HEK293T (cell line): ENCODE results near the gene HEATR5A.

Experiments
- CTCF ChIA-PET: fragments of 350-600 bp; formaldehyde crosslinking; extraction: SDS; loops from one replicate; lab custom pipeline; 2021; ENCODE audit warnings: antibody characterized with exemption, inconsistent platforms; lab: Yijun Ruan, JAX
- POLR2A ChIA-PET: fragments of 350-600 bp; formaldehyde crosslinking; extraction: SDS; loops from one replicate; lab custom pipeline; 2020; ENCODE audit warnings: antibody characterized with exemption, inconsistent platforms; lab: Yijun Ruan, JAX
- DNase-seq: peaks from one replicate; pipeline ENCODE4 v3.0.0; 2012; ENCODE audit warnings: mixed read lengths; ENCODE audit errors: extremely low spot score
- ARNT ChIP-seq: fragments of 450-650 bp; IDR thresholded peaks from 2 replicates; pipeline ENCODE4 v1.6.1; 2017; ENCODE audit warnings: mild to moderate bottlenecking
- BHLHE40 ChIP-seq: fragments of 450-650 bp; IDR thresholded peaks from 2 replicates; pipeline ENCODE4 v1.6.1; 2016; ENCODE audit warnings: mild to moderate bottlenecking, moderate library complexity, borderline replicate concordance
- CTBP1 ChIP-seq: fragments of 450-650 bp; IDR thresholded peaks from 2 replicates; pipeline ENCODE4 v1.6.1; 2016; ENCODE audit warnings: borderline replicate concordance
- ELF4 ChIP-seq: fragments of 450-650 bp; IDR thresholded peaks from 2 replicates; pipeline ENCODE4 v1.6.1; 2017; ENCODE audit warnings: antibody characterized with exemption
- FOXA1 ChIP-seq: fragments of 450-650 bp; IDR thresholded peaks from 2 replicates; pipeline ENCODE4 v1.6.1; 2016; ENCODE audit warnings: mild to moderate bottlenecking
- FOXK2 ChIP-seq: fragments of 450-650 bp; IDR thresholded peaks from 2 replicates; pipeline ENCODE4 v1.6.1; 2016; ENCODE audit warnings: mild to moderate bottlenecking
- FOXM1 ChIP-seq: fragments of 450-650 bp; IDR thresholded peaks from 2 replicates; pipeline ENCODE4 v1.6.1; 2017; ENCODE audit warnings: mild to moderate bottlenecking, borderline replicate concordance
- HDGF ChIP-seq: fragments of 450-650 bp; IDR thresholded peaks from 2 replicates; pipeline ENCODE4 v1.6.1; 2017; ENCODE audit warnings: antibody characterized with exemption, borderline replicate concordance
- L3MBTL2 ChIP-seq: fragments of 450-650 bp; conservative IDR thresholded peaks from 2 replicates; pipeline ENCODE4 v1.6.1; 2016; ENCODE audit warnings: mild to moderate bottlenecking
- LEF1 ChIP-seq: fragments of 450-650 bp; IDR thresholded peaks from 2 replicates; pipeline ENCODE4 v1.6.1; 2017; ENCODE audit warnings: mild to moderate bottlenecking, borderline replicate concordance
- NFRKB ChIP-seq: fragments of 450-650 bp; IDR thresholded peaks from 2 replicates; pipeline ENCODE4 v1.6.1; 2016; ENCODE audit warnings: mild to moderate bottlenecking, moderate library complexity
- PKNOX1 ChIP-seq: fragments of 450-650 bp; IDR thresholded peaks from 2 replicates; pipeline ENCODE4 v1.6.1; 2016
- SP1 ChIP-seq: fragments of 450-650 bp; IDR thresholded peaks from 2 replicates; pipeline ENCODE4 v1.6.1; 2017
- SUZ12 ChIP-seq: fragments of 450-650 bp; IDR thresholded peaks from 2 replicates; pipeline ENCODE4 v1.6.1; 2016; ENCODE audit warnings: mild to moderate bottlenecking
- TARDBP ChIP-seq: fragments of 450-650 bp; IDR thresholded peaks from 2 replicates; pipeline ENCODE4 v1.6.1; 2016
- ZNF384 ChIP-seq: fragments of 450-650 bp; IDR thresholded peaks from 2 replicates; pipeline ENCODE4 v1.6.1; 2016

The HEATR5A gene

GRCh38 chr14:31418440-31418839 lies 1.9 kb downstream of the HEATR5A start:
- DNase-seq: no peak
- TF ChIP-seq ELF4: no peak
- TF ChIP-seq L3MBTL2: no peak
- no peak for TF ChIP-seq PKNOX1
- no peak for TF ChIP-seq FOXA1
- no peak for TF ChIP-seq FOXK2
- no peak for TF ChIP-seq FOXM1
- no peak for TF ChIP-seq ZNF384
- no peak for TF ChIP-seq BHLHE40
- TF ChIP-seq HDGF: no peak
- TF ChIP-seq LEF1: no peak
- ChIA-PET POLR2A (no interaction called here), CTCF (interaction anchor here (1.2 kb wide), 1 partner anchor 12 kb away, joined by 5 read pairs; no protein-coding TSS in a partner anchor)

- ChIA-PET CTCF (interaction anchor here (0.7 to 0.9 kb wide), 2 partner anchors 29 to 1002 kb away, joined by 3 to 4 read pairs; no protein-coding TSS in a partner anchor), POLR2A (no interaction called here)
- TF ChIP-seq ELF4: no peak
- TF ChIP-seq CTBP1: no peak
- no peak for TF ChIP-seq LEF1
- no peak for TF ChIP-seq FOXK2
- TF ChIP-seq TARDBP: no peak
- TF ChIP-seq SP1: no peak
- no peak for TF ChIP-seq FOXA1
- TF ChIP-seq ARNT: no peak
- TF ChIP-seq SUZ12: no peak
- TF ChIP-seq HDGF: no peak
- no peak for DNase-seq
Observed at GRCh38 chr14:31414190-31414833, 6.0 kb downstream of the HEATR5A start.

GRCh38 chr14:31411218-31411727 lies 9.1 kb downstream of the HEATR5A start:
- ChIA-PET POLR2A (interaction anchor here (1.7 kb wide), 1 partner anchor 9 kb away, joined by 7 read pairs; the partner anchor contains the start of gene HEATR5A), CTCF (interaction anchor here (1.4 kb wide), 1 partner anchor 9 kb away, joined by 6 read pairs; the partner anchor contains the start of gene HEATR5A)
- no peak for TF ChIP-seq CTBP1
- TF ChIP-seq ZNF384: no peak
- no peak for TF ChIP-seq FOXK2
- TF ChIP-seq SP1: no peak
- TF ChIP-seq TARDBP: no peak
- TF ChIP-seq PKNOX1: no peak
- no peak for TF ChIP-seq HDGF
- no peak for TF ChIP-seq BHLHE40
- no peak for TF ChIP-seq NFRKB
- no peak for TF ChIP-seq ARNT
- TF ChIP-seq FOXA1: no peak
- TF ChIP-seq ELF4: no peak
- no peak for TF ChIP-seq SUZ12
- no peak for TF ChIP-seq FOXM1
- no peak for TF ChIP-seq LEF1
- no peak for TF ChIP-seq L3MBTL2
- DNase-seq: no peak

- POLR2A ChIA-PET: interaction anchor here (1.7 kb wide), 1 partner anchor 11 kb away, joined by 7 read pairs; the partner anchor contains the start of gene HEATR5A
Observed at GRCh38 chr14:31410048-31410650, 10.2 kb downstream of the HEATR5A start.

GRCh38 chr14:31408421-31408820 lies 11.9 kb downstream of the HEATR5A start:
- ChIA-PET CTCF (no interaction called here), POLR2A (interaction anchor here (1.1 kb wide), 1 partner anchor 12 kb away, joined by 3 read pairs; the partner anchor contains the start of gene HEATR5A)
- TF ChIP-seq NFRKB (no peak), ELF4 (no peak), BHLHE40 (no peak), CTBP1 (no peak), SP1 (no peak), L3MBTL2 (no peak), FOXM1 (no peak), FOXA1 (no peak), ARNT (no peak), TARDBP (no peak), ZNF384 (no peak), HDGF (no peak), SUZ12 (no peak), LEF1 (no peak), FOXK2 (no peak), PKNOX1 (no peak)
- no peak for DNase-seq

More at GRCh38 chr14:31410048-31410650, 10.2 kb downstream of the HEATR5A start:
- CTCF ChIA-PET: no interaction called here
- TF ChIP-seq BHLHE40 (no peak), SUZ12 (no peak), LEF1 (no peak), FOXK2 (no peak), ELF4 (no peak), ARNT (no peak), ZNF384 (no peak), HDGF (no peak)
- no peak for DNase-seq
